Neutrophil (primary cell): Measurements from ENCODE around the gene BCAS1.

ENCODE experiments used
- H3K27ac ChIP-seq: fragments of 200-600 bp; sonication (generic); 2 replicates; pipeline ENCODE4 v1.5.1; 2016; ENCODE audit warnings: mild to moderate bottlenecking, moderate library complexity
- H3K27me3 ChIP-seq: fragments of 200-600 bp; sonication (generic); 2 replicates; pipeline ENCODE4 v1.6.0; 2016; ENCODE audit warnings: mild to moderate bottlenecking
- H3K36me3 ChIP-seq: fragments of 200-600 bp; sonication (generic); 2 replicates; pipeline ENCODE4 v1.5.1; 2017
- H3K4me1 ChIP-seq, 2 experiments: fragments of 200-600 bp in 1 of 2; sonication (generic) in 1 of 2; 1 replicate in 1 of 2; 2 replicates in 1 of 2; pipeline versions ENCODE4 v1.5.1 to v1.6.1; 2013 to 2016; ENCODE audit warnings: low read depth in 1 of 2, low read length in 1 of 2, mild to moderate bottlenecking in 1 of 2, moderate library complexity in 1 of 2; ENCODE audit not compliant: control insufficient read depth in 1 of 2, insufficient read depth in 1 of 2
- H3K4me3 ChIP-seq, 2 experiments: fragments of 200-600 bp in 1 of 2; sonication (generic) in 1 of 2; 1 replicate in 1 of 2; 2 replicates in 1 of 2; pipeline ENCODE4 v1.5.1; 2013 to 2016; ENCODE audit warnings: low read depth in 1 of 2, low read length in 1 of 2, mild to moderate bottlenecking in 1 of 2, moderate library complexity in 1 of 2
- H3K9me3 ChIP-seq: fragments of 200-600 bp; sonication (generic); 2 replicates; pipeline ENCODE4 v1.5.1; 2016
- CTCF ChIP-seq: fragments of 200-600 bp; sonication (generic); IDR thresholded peaks from 2 replicates; pipeline ENCODE4 v1.5.1; 2016; ENCODE audit warnings: antibody characterized with exemption

Gene BCAS1

GRCh38 chr20:53963635-53964034, 106.8 kb downstream of the BCAS1 start:
- H3K4me1 ChIP-seq: no peaks in the 10 kb centered on the region
- H3K4me3 ChIP-seq: no peak overlapping the region
- no peak overlapping the region for H3K27ac ChIP-seq
- H3K27me3 ChIP-seq: peaks cover 18% of the 10 kb centered on the region
- H3K36me3 ChIP-seq: no peaks in the 10 kb centered on the region
- no peak for TF ChIP-seq CTCF
- no peaks in the 10 kb centered on the region for H3K9me3 ChIP-seq

- TF ChIP-seq CTCF: no peak
- Histone ChIP-seq H3K36me3 (no peaks in the 10 kb centered on the region), H3K27ac (no peak overlapping the region), H3K4me3 (no peak overlapping the region), H3K4me1 (no peaks in the 10 kb centered on the region), H3K9me3 (no peaks in the 10 kb centered on the region), H3K27me3 (peaks cover 18% of the 10 kb centered on the region)
These were observed 108.0 kb downstream of the BCAS1 start for GRCh38 chr20:53962388-53962787.

GRCh38 chr20:53961527-53961926, 108.9 kb downstream of the BCAS1 start:
- no peak for TF ChIP-seq CTCF
- Histone ChIP-seq H3K4me1 (no peaks in the 10 kb centered on the region), H3K9me3 (no peaks in the 10 kb centered on the region), H3K4me3 (no peak overlapping the region), H3K36me3 (no peaks in the 10 kb centered on the region), H3K27me3 (peaks cover 18% of the 10 kb centered on the region), H3K27ac (no peak overlapping the region)

- Histone ChIP-seq H3K27ac (no peak overlapping the region), H3K9me3 (no peaks in the 10 kb centered on the region), H3K27me3 (peaks cover 18% of the 10 kb centered on the region), H3K36me3 (no peaks in the 10 kb centered on the region), H3K4me3 (no peak overlapping the region), H3K4me1 (no peaks in the 10 kb centered on the region)
- TF ChIP-seq CTCF: no peak
These were observed 109.7 kb downstream of the BCAS1 start for GRCh38 chr20:53960579-53961272.

- no peak overlapping the region for H3K4me3 ChIP-seq
- H3K4me1 ChIP-seq: no peaks in the 10 kb centered on the region
- TF ChIP-seq CTCF: no peak
- H3K36me3 ChIP-seq: no peaks in the 10 kb centered on the region
- no peak overlapping the region for H3K27ac ChIP-seq
- H3K9me3 ChIP-seq: no peaks in the 10 kb centered on the region
- peaks cover 18% of the 10 kb centered on the region for H3K27me3 ChIP-seq
These were observed 110.3 kb downstream of the BCAS1 start for GRCh38 chr20:53959911-53960578.
